LHCN-M2 (cell line): Measurements from ENCODE around the gene PGBD4. TPM values are rescaled to one million over a fixed set of nuclear protein-coding genes. Genes with fewer than 3 reads are reported as not detected.
A peak's percentile ranks its signal among the peaks of the same experiment; 100 is the strongest.

Experiments
- DNase-seq: peaks from one replicate; pipeline ENCODE4 v3.0.0-alpha.2; 2012; ENCODE audit warnings: low read depth
- polyA plus RNA-seq: library from polyadenylated mRNA; unstranded; fragments of >200 nt; gene quantifications from one replicate; pipeline ENCODE4 v1.2.1, GENCODE V29; 2012; ENCODE audit warnings: missing spikeins
- total RNA-seq: library from RNA; depleted of rRNA; stranded (reverse); fragments of >200 nt; gene quantifications from 2 replicates; pipeline ENCODE4 v1.2.3, GENCODE V29; 2014; rRNA removed

The PGBD4 gene
- 1.7 and 1.9 TPM in 2 replicates for total RNA-seq
- polyA plus RNA-seq = 0.79 TPM

DNA sequence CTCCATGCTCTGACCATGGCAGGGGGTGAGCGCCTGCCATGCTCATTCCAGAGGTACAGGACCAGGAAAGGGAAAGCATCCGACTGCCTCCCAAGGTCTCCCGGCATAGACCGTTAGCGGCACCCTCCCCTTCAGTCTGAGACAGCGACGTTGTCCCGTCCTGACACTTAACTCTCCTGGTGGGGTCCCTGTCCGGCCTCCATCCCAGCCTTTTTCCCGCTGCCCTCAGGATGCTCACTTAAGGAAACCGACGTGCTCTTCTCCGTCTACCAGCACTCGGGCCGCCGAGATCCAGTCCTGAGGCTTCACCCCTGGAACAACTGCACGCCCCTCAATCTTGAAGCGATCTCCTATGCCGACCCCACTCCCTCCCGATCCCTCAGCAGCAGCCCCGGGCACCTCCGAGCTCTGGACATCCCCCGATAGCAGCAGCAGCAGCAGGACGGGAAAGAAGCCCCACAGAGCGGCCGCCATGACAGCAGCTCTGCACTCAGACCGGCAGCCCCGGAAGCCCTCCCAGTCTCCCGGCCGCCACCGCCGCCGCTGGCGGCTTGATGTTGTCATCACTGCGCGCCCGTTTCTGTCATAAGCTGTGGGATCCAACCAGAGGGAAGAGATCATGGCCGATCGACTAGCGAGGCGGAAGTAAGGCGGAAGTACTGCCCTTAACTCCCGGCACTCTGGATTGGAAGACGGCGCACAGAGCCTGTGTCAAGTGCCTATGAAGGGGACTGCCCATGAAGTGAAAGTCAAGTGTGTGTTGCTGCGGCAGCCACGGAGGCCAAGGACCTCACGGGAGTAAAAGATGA is at the start of gene PGBD4, which contains the start of gene EMC7:
Gene PGBD4, plus strand, starts transcription at position 718 of the 809 bp plus-strand sequence. CDS start 449 bp downstream, outside the sequence.
Gene EMC7, minus strand, starts transcription at position 497 of the 809 bp plus-strand sequence. Its CDS starts 23 bp downstream, at position 474.
- peak; percentile 99 for DNase-seq

GRCh38 chr15:34054081-34054707 is 47.7 kb upstream of the PGBD4 start:
- DNase-seq = no peak

DNA sequence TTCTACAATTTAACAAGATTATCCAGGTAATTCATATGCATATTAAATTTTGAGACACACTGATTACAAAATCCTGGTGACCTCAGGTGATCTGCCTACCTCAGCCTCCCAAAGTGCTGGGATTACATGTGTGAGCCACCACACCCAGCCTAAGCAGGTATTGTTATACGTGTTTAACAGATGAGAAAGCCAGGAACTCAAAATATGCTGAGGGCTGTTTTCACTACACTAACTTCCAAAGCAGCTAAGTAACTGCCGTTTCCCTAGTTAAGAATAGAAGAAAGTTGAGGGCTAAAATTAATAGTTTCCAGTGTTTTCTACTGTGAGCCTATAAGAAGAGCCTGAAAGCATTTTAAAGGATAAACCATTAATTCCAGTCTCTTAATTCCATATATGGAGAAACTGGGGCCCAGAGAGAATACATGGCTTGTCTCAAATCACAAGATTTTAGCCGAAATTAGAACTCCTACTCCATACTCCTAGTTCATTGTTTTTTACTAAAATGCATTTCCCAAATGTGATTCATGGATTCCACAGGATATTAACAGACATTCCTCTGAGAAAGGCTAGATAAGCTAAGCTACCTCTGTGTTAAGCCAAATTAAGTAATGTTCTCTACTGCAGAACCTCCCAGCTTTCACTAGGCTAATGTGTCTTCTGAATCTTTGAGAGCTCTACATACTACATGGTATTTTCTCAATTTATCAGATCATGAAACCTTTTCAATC is 45.9 kb upstream of the PGBD4 start:
- peak; percentile 74 for DNase-seq

- DNase-seq = no peak
Observed at GRCh38 chr15:34056911-34057310, 45.0 kb upstream of the PGBD4 start.

DNA sequence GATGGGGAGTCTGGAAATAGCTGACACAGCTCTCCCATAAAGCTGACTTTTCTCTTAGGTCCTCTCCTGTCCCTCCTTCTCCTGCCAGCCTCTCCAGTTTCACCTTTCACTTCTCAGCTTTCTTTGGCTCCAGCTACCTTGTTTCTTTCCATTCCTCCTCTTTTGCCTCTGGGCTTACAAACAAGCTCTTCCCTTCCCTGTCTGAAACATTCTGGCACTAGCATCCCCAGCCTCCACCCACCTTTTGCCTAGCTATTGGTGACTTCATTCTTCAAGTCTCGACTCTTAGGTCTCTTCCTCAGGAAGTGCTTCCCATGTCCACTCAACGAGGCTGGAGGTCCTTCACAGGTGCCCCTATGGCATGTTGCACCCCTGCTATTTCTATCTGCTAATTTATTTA is 42.4 kb upstream of the PGBD4 start:
- DNase-seq = no peak

- DNase-seq = no peak
Observed at GRCh38 chr15:34059946-34060345, 41.9 kb upstream of the PGBD4 start.

- DNase-seq = no peak
Observed at GRCh38 chr15:34064438-34064837, 37.4 kb upstream of the PGBD4 start.

DNA sequence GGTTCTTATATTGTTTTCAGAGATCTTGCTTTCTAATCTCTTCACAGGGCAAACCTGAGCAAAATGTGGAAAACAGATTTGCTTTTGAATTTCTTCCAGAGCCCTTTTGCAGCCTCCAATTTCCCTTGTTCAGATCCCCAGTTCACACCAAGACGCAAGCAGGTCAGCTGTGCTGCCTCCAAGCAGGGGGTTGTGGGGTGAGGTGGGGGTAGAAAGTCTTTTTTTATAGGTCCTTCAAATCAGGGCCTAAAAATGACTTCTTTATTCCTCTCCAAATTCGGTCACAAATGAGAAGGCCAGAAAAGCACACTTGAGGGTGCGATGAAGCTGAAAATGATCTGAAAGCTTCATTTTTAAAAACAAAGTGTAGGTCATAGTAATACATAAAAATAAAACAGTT is 36.6 kb upstream of the PGBD4 start:
- no peak for DNase-seq

DNA sequence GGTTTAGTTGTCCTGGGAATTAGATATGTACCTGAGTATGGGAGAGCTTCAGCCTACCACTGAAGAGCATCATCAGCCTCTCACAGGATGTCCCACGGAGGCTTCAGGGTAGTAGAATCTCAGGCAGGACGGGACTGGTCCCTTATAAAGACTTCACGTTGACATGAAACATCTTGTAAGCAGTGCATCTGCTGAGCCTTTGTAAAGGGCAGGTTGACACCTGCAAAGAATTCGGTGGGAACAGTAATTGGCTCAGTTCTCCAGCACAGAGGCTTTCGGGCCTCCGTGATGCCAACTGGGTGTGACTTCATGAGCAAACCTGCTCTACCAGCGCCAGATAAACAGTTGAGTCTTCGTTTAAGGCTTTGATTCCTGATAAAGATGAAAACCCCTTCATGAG is 35.9 kb upstream of the PGBD4 start:
- DNase-seq = no peak

DNA sequence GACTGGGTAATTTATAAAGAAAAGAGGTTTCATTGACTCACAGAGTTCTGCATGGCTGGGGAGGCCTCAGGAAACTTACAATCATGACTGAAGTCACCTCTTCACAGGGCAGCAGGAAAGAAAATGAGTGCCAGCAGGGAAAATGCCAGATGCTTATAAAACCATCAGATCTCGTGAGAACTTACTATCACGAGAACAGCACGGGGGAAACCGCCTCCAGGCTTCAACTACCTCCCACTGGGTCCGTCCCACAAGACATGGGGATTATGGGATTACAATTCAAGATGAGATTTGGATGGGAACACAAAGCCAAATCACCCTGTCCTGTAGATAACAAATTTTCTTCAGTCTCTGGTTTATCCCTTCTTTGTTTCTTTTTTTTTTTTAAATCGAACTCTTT is 31.9 kb upstream of the PGBD4 start:
- DNase-seq = no peak

DNA sequence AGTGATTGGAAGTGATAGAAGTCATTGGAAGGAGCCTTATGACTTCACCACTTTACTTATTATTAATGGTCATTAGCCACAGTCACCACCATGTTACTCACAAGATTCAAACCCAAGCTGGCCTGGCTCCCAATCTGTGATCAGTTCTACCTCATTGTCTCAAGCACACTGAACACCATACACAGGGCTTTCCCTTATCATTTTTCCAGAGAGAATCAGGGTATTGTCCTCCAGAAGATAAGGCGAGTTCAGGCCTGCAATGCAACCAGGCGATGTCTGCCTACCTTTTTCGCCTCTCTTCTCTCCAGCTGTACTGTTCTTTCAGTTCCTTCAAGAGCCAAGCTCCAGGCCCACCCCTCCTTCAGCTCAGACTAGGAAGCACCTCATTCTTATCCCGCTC is 25.1 kb upstream of the PGBD4 start:
- DNase-seq = no peak

- no peak for DNase-seq
Observed at GRCh38 chr15:34078900-34079299, 23.0 kb upstream of the PGBD4 start.

GRCh38 chr15:34079904-34080303 is 22.0 kb upstream of the PGBD4 start:
- DNase-seq = no peak

DNA sequence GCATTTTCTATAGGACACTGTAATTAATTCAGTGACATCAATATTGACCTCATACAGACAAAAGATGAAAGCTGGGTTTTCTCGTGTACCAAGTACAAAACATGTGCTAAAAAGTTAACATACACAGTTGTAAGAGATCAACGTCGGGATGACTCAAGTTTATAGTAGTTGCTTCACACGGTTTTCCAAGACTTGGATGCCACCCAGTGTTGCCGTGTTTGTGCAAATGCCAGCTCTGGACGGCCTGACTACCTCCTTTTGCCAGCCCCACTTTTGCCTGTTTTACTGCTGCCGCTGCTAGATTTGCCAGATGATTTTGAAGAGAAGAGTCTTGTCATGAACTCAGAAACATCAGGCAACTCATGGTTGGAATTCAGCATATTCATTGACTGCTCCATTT is 17.8 kb upstream of the PGBD4 start:
- DNase-seq = peak; percentile 81

DNA sequence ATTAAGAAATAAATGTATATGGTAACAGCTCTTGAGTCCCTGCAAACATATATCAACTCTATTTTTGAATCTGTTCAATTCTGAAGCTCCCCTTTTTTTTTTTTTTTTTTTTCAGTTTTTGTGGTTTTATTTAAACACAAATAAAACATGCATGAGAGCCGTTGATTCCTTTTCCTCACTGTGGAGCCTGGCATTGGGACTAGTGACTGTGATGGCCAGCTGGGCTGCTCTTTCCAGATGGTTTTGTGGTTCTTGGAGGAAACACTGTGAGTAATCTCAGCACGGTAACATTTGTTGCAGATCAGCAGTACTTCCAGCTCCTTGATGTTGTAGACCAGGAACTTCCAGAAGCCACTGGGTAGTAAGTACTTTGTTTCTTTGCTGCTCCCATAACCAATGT is 16.1 kb upstream of the PGBD4 start:
- peak; percentile 91 for DNase-seq

GRCh38 chr15:34099914-34100313 is 2.0 kb upstream of the PGBD4 start:
- no peak for DNase-seq

GRCh38 chr15:34102175-34102925 is 467 bp downstream of the PGBD4 start:
- no peak for DNase-seq

- DNase-seq = no peak
Observed at GRCh38 chr15:34106423-34106822, 4.5 kb downstream of the PGBD4 start.

GRCh38 chr15:34107315-34107714 is 5.4 kb downstream of the PGBD4 start:
- DNase-seq = no peak

DNA sequence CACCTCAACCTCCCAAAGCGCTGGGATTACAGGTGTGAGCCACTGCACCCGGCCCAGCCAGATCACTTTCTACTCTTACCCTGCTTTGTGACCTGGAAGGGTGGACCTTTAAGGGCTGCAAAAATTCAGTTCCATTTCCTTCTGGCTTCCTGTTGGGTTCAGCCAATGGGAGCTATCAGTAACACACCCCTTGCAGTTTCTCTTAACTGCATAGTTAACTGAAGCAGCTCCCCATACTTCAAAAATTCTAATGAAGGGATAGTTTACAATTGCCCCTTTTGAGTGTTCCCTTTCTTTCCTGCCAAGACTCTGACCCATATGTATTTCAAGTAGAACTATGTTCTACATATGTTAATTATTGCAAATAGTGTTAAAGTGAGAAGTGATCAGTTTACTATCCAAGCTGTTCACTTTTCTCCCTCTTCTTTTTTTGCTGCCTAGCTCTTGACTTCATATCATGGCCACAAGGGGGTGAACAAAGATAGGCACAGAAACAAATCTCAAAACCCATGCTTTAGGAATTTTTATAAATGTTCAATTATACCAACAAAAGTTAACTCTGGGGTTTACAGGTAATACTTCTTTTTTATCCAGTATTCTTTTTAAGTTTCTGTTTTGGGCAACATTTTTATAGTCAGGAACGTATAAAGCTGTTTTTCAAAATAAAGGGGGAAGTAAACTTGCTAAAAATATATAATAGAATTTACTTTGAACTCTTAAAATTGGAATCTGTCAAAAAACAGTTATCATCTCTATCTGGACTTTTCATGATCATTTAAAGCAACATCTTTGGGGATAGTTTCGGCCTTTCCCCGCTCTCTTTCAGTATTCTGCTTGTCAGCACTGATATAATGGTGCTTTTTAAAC is 8.1 kb downstream of the PGBD4 start:
- DNase-seq = peak; percentile 35

- no peak for DNase-seq
Observed at GRCh38 chr15:34111488-34111887, 9.6 kb downstream of the PGBD4 start.
